Measurements from ENCODE around the gene DET1. TPM values are rescaled to one million over a fixed set of nuclear protein-coding genes. Genes with fewer than 3 reads are reported as not detected.
A peak's percentile ranks its signal among the peaks of the same experiment; 100 is the strongest.
"Not testable (repeated sequence)": the region's sequence is repeated elsewhere in the genome, so short reads cannot be mapped to it uniquely, and the experiment has no call there.

The DET1 gene
- total RNA-seq, 1 donor from 2014 or later: 6.2 TPM

- intact Hi-C loops (cut with DNase I): loop anchor here (10.0 kb wide), 1 partner anchor 363 kb away; no protein-coding TSS in a partner anchor
- no peak for DNase-seq (ENCODE audit: low spot score)
Observed at GRCh38 chr15:88472225-88472624, 74.3 kb downstream of the DET1 start.

- no peak for DNase-seq (ENCODE audit: low spot score)
- intact Hi-C loops (cut with DNase I): loop anchor here (10.0 kb wide), 1 partner anchor 364 kb away; no protein-coding TSS in a partner anchor
Observed at GRCh38 chr15:88470625-88471372, 75.7 kb downstream of the DET1 start.

GRCh38 chr15:88469321-88469720, 77.2 kb downstream of the DET1 start:
- no peak for DNase-seq (ENCODE audit: low spot score)
- intact Hi-C loops (cut with DNase I): no loop called here

GRCh38 chr15:88468721-88469120, 77.8 kb downstream of the DET1 start:
- intact Hi-C loops (cut with DNase I); DNase-seq (ENCODE audit: low spot score): not testable (repeated sequence)

- no peak for DNase-seq (ENCODE audit: low spot score)
- intact Hi-C loops (cut with DNase I): no loop called here
Observed at GRCh38 chr15:88467935-88468528, 78.4 kb downstream of the DET1 start.

GRCh38 chr15:88467073-88467934, 79.2 kb downstream of the DET1 start, which contains the start of the genes MRPL46 and MRPS11:
TSS of gene MRPL46 (minus strand) at chr15:88467388. CDS start at chr15:88467377, 11 bp downstream.
TSS of gene MRPS11 (plus strand) at chr15:88467708. CDS start at chr15:88467718, 10 bp downstream.
- intact Hi-C loops (cut with DNase I): no loop called here
- DNase-seq (ENCODE audit: low spot score): peak; percentile 96

- intact Hi-C loops (cut with DNase I): no loop called here
- no peak for DNase-seq (ENCODE audit: low spot score)
Observed at GRCh38 chr15:88465633-88466224, 80.8 kb downstream of the DET1 start.

- intact Hi-C loops (cut with DNase I): no loop called here
- DNase-seq (ENCODE audit: low spot score): no peak
Observed at GRCh38 chr15:88463870-88464532, 82.5 kb downstream of the DET1 start.

Other genes starting within 250 kb of the DET1 start
- gene MRPL46, start 79.3 kb downstream of the DET1 start, total RNA-seq: 57.8 TPM
- gene MRPS11, start 79.0 kb downstream of the DET1 start, total RNA-seq: 50.6 TPM
- gene AEN, start 74.7 kb upstream of the DET1 start, total RNA-seq: 8.7 TPM
- gene ISG20, start 92.3 kb upstream of the DET1 start, total RNA-seq: 3.9 TPM

Measured in cardiac septum (tissue), 1 donor.